ENCODE measurements around the gene HIBCH. TPM values are rescaled to one million over a fixed set of nuclear protein-coding genes. Genes with fewer than 3 reads are reported as not detected.

Gene HIBCH
- total and polyA plus RNA-seq, 2 of the 13 experiments (the other 11 are each of a cell fraction or from before 2014, with no cell fraction given) = 18.8 to 49.5 TPM

GRCh38 chr2:190209559-190209958, 110.1 kb downstream of the HIBCH start:
- in situ Hi-C loops (cut with HindIII; ENCODE audit: extremely low pct_ligation_motif_present, low pct_unique_long_range_greater_than_20kb) = no loop called here
- H3K36me3 ChIP-seq (replicated peaks in 1 of 2; ENCODE audit: control insufficient read depth in 1 of 2, insufficient read depth in 2 of 2, low read length in 2 of 2) = peaks cover 2 to 25% of the 10 kb centered on the region in 2 experiments; a peak in 4 of 5 replicates
- ChIA-PET CTCF (ENCODE audit: low intra/inter-chr PET ratio, low total read pairs) (no interaction called here), POLR2A (no interaction called here)
- no peak overlapping the region for H3K4me3 ChIP-seq (replicated peaks in 1 of 3; ENCODE audit: insufficient read depth in 1 of 3, low read depth in 2 of 3, low read length in 3 of 3)
- H4K20me1 ChIP-seq (ENCODE audit: insufficient read depth, low read length) = no peaks in the 10 kb centered on the region
- ATAC-seq = no peak
- intact Hi-C loops (cut with micrococcal nuclease; ENCODE audit: unreplicated experiment) = no loop called here
- BruUV-seq (replicated peaks) = no TSS peak
- H3K4me1 ChIP-seq (ENCODE audit: insufficient read depth, low read length) = no peaks in the 10 kb centered on the region
- no peak for DNase-seq (ENCODE audit: low spot score)
- FAIRE-seq = no peak
- no peak overlapping the region for H3K27ac ChIP-seq (ENCODE audit: extremely low read length, insufficient read depth, low read length)
- H3K79me2 ChIP-seq (ENCODE audit: insufficient read depth, low read length) = no peaks in the 10 kb centered on the region
- no peak for TF ChIP-seq AHR (CRISPR knock-in tag; IDR thresholded peaks at IDR 0.05)
- no peak for TF ChIP-seq ZBTB40 (IDR thresholded peaks at IDR 0.05)
- no peak for TF ChIP-seq ZBTB40 (CRISPR knock-in tag; IDR thresholded peaks at IDR 0.05)
- no peak for TF ChIP-seq CEBPB (IDR thresholded peaks at IDR 0.05; ENCODE audit: borderline replicate concordance, low read depth, low read length)
- TF ChIP-seq, protein P1, sequence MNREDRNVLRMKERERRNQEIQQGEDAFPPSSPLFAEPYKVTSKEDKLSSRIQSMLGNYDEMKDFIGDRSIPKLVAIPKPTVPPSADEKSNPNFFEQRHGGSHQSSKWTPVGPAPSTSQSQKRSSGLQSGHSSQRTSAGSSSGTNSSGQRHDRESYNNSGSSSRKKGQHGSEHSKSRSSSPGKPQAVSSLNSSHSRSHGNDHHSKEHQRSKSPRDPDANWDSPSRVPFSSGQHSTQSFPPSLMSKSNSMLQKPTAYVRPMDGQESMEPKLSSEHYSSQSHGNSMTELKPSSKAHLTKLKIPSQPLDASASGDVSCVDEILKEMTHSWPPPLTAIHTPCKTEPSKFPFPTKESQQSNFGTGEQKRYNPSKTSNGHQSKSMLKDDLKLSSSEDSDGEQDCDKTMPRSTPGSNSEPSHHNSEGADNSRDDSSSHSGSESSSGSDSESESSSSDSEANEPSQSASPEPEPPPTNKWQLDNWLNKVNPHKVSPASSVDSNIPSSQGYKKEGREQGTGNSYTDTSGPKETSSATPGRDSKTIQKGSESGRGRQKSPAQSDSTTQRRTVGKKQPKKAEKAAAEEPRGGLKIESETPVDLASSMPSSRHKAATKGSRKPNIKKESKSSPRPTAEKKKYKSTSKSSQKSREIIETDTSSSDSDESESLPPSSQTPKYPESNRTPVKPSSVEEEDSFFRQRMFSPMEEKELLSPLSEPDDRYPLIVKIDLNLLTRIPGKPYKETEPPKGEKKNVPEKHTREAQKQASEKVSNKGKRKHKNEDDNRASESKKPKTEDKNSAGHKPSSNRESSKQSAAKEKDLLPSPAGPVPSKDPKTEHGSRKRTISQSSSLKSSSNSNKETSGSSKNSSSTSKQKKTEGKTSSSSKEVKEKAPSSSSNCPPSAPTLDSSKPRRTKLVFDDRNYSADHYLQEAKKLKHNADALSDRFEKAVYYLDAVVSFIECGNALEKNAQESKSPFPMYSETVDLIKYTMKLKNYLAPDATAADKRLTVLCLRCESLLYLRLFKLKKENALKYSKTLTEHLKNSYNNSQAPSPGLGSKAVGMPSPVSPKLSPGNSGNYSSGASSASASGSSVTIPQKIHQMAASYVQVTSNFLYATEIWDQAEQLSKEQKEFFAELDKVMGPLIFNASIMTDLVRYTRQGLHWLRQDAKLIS (CRISPR knock-in tag; IDR thresholded peaks at IDR 0.05) = no peak
- TF ChIP-seq ZNF724P (CRISPR knock-in tag; IDR thresholded peaks at IDR 0.05; ENCODE audit: borderline replicate concordance) = no peak
- no peak for TF ChIP-seq SATB2 (CRISPR knock-in tag; IDR thresholded peaks at IDR 0.05)
- no peak for TF ChIP-seq ZNF841 (CRISPR knock-in tag; IDR thresholded peaks at IDR 0.05; ENCODE audit: borderline replicate concordance)
- TF ChIP-seq ZSCAN12 (CRISPR knock-in tag; IDR thresholded peaks at IDR 0.05) = no peak
- TF ChIP-seq SMARCC2 (IDR thresholded peaks at IDR 0.05) = no peak
- TF ChIP-seq GTF2F1 (IDR thresholded peaks at IDR 0.05; ENCODE audit: low read length) = no peak
- TF ChIP-seq HOXA3 (CRISPR knock-in tag; IDR thresholded peaks at IDR 0.05) = no peak
- TF ChIP-seq ZNF660 (CRISPR knock-in tag; IDR thresholded peaks at IDR 0.05; ENCODE audit: borderline replicate concordance, low read depth) = no peak
- TF ChIP-seq ZBTB20 (CRISPR knock-in tag; IDR thresholded peaks at IDR 0.05; ENCODE audit: borderline replicate concordance, low read depth) = no peak
- H3K9ac ChIP-seq (ENCODE audit: insufficient read depth, low read depth, low read length) = no peak overlapping the region
- 89% methylated on average over 5 of the region's 5 CpGs for WGBS (ENCODE audit: low lambda C conversion rate)
- H3K27me3 ChIP-seq (ENCODE audit: control insufficient read depth in 1 of 2, insufficient read depth in 2 of 2, low read length in 2 of 2) = no peaks in the 10 kb centered on the region
- H3K9me3 ChIP-seq (ENCODE audit: low read length) = no peaks in the 10 kb centered on the region
- no peak overlapping the region for H2AFZ ChIP-seq (ENCODE audit: low read length)
- no peak overlapping the region for H3K4me2 ChIP-seq (ENCODE audit: low read depth, low read length)
